Stimulated activated CD8-positive, alpha-beta memory T cell treated with anti-CD3 and anti-CD28 coated beads, Interleukin-15, amount 100 ng/mL, for 4 hours (primary cell): ENCODE results near the gene ATP5MC2.
"Not testable (repeated sequence)": the region's sequence is repeated elsewhere in the genome, so short reads cannot be mapped to it uniquely, and the experiment has no call there.

ENCODE experiments used
- DNase-seq, 2 donors: peaks; one replicate each; pipeline ENCODE4 v3.0.0-alpha.2; 2020; ENCODE audit warnings: low read depth in 2 of 2

Gene ATP5MC2

DNA sequence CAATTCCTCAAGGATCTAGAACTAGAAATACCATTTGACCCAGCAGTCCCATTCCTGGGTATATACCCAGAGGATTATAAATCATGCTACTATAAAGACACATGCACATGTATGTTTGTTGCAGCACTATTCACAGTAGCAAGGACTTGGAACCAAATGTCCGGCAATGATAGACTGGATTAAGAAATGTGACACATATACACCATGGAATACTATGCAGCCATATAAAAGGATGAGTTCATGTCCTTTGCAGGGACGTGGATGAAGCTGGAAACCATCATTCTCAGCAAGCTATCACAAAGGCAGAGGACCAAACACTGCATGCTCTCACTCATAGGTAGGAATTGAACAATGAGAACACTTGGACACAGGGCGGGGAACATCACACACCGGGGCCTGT lies 29.6 kb downstream of the ATP5MC2 start:
- DNase-seq, result not testable (repeated sequence)

DNA sequence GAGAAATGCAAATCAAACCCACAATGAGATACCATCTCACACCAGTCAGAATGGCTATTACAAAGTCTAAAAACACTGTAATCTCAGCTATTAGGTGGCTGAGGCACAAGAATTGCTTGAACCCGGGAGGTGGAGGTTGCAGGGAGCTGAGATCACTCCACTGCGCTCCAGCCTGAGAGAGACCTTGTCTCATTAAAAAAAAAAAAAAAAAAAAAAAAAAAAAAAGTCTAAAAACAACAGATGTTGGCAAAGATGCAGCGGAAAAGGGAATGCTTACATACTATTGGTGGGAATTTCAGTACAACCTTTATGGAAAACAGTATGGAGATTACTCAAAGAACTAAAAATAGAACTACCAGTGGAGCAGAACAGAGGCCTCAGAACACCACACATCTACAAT lies 30.7 kb downstream of the ATP5MC2 start:
- no peak for DNase-seq

DNA sequence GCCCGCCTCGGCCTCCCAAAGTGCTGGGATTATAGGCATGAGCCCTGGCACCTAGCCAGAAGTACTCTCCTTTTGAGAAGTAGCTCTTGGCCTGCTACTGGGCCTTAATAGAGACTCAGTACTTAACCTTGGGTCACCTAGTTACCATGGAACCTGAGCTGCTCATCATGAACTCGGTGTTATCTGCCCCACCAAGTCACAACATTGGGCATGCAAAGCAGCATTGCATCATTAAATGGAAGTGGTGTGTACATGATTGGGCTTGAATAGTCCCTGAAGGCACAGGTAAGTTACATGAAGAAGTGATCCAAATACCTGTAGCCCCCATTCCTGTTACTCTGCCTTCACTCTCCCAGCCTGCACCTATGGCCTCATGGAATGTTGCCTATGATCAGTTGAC lies 31.8 kb downstream of the ATP5MC2 start:
- no peak for DNase-seq

DNA sequence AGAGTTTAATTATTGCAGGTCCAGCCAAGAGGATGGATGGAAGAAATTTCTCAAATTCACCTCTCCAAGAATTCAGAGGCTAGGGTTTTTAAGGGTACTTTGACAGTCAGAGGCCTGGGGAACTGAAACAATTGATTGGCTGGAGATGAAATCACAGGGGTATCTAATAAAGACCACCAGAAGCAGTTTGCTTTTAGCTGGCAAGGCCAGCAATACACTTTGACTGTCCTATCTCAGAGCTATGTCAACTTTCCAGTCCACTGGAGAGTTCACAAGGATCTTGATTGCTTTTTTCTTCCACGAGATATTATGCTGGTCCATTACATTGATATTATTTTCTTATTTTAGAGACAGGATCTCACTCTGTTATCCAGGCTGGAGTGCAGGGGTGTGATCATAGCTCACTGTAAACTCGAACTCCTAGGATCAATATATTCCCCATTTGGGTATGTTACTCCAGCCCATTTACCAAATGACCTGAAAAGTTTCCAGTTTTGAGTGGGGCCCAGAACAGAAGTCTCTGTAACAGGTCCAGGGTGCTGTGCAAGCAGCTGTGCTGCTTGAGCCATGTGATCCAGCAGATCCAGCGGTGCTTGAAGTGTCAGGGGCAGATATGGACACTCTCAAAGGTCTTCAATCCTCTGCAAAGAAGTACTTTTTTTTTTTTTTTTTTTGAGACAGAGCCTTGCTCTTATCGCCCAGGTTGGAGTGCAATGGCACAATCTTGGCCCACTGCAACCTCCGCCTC lies 32.5 kb downstream of the ATP5MC2 start:
- no peak for DNase-seq

DNA sequence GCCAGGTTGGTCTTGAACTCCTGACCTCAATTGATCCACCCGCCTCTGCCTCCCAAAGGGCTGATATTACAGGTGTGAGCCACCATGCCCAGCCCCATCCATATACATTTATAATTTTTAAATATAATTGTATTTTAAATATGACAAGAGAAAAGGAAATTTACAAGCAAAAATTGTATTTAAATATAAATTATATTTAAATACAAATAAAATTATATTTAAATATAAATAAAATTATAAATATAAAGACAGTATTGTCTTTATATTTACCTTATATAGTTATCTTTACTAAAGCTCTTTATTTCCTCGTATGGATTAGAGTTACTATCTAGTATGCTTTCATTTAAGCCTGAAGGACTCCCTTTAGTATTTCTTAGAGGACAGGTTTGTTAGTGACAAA lies 37.8 kb downstream of the ATP5MC2 start:
- DNase-seq, result no peak

DNA sequence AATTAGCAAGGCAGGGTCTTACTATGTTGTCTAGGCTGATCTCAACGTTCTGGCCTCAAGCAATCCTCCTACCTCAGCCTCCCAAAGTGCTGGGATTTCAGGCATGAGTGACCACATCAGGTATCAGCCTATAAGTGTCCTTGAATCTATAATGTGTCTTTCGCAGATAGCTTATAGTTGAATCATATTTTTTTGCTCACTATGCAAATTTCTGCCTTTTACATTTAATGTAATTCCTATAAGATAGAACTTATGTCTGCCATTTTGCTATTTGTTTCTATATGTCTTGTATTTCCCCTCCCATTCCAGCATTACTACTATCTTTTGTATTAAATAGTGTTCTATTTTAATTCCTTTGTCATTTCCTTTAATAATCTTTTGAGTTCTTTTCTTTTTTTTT lies 39.2 kb downstream of the ATP5MC2 start:
- no peak for DNase-seq

DNA sequence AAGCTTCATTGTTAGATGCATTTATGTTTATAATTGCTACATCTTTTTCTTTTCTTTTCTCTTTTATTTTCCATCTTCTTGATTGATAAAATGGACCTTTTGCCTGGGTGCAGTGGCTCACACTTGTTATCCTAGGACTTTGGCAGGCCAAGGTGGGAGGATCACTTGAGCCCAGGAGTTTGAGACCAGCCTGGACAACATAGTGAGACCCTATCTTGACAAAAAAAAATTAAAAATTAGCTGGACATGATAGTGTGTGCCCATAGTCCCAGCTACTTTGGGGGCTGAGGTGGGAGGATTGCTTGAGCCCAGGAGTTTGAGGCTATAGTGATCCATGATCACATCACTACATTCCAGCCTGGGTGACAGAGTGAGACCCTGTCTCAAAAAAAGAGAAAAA lies 40.2 kb downstream of the ATP5MC2 start:
- DNase-seq, result not testable (repeated sequence)

DNA sequence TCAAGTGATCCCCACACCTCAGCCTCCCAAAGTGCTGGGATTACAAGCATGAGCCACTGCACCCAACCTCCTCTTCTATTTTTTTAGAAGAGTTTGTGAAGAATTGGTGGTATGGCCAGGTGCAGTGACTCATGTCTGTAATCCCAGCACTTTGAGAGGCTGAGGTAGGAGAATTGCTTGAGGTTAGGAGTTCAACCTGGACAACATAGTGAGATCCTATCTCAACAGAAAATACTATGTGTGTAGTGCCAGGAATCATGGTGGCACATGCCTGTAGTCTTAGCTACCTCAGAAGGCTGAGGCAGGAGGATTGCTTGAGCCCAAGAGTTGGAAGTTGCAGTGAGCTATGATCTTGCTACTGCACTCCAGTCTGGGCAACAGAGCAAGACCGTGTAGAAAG lies 44.2 kb downstream of the ATP5MC2 start:
- DNase-seq, result no peak

DNA sequence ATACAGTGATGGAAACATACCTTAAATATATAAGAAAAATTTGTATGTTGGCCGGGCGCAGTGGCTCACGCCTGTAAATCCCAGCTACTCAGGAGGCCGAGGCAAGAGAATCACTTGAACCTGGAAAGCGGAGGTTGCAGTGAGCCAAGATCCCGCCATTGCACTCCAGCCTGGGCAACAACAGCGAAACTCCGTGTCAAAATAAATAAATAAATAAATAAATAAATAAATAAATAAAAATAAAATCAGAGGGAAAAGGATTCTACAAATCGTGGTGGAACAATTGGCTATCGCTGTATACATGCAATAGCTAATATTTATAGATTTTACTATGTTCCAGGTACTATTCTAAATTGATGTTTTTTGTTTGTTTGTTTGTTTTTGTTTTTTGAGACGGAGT lies 48.0 kb downstream of the ATP5MC2 start:
- DNase-seq, result no peak

DNA sequence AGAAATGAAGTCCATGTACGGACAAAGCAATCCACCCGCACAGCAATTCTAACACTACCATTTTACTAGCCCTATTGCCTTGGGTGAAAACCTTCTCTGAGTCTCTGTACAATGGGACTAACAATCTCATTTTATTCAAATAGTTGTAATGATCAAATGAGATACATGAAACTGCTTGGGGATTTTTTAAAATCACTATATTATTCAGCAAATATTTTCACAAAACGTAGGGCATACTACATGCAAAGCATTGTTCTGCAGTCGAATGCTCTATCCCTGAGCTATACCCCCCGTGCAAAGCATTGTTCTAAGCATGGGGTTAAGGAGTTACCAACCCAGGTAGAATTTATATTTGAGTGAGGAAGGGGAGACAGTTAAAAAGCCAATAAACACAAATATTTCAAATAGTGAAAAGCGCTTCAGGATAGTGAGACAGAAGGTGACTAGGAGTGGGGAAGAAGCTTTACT lies 49.1 kb downstream of the ATP5MC2 start:
- DNase-seq, result no peak

DNA sequence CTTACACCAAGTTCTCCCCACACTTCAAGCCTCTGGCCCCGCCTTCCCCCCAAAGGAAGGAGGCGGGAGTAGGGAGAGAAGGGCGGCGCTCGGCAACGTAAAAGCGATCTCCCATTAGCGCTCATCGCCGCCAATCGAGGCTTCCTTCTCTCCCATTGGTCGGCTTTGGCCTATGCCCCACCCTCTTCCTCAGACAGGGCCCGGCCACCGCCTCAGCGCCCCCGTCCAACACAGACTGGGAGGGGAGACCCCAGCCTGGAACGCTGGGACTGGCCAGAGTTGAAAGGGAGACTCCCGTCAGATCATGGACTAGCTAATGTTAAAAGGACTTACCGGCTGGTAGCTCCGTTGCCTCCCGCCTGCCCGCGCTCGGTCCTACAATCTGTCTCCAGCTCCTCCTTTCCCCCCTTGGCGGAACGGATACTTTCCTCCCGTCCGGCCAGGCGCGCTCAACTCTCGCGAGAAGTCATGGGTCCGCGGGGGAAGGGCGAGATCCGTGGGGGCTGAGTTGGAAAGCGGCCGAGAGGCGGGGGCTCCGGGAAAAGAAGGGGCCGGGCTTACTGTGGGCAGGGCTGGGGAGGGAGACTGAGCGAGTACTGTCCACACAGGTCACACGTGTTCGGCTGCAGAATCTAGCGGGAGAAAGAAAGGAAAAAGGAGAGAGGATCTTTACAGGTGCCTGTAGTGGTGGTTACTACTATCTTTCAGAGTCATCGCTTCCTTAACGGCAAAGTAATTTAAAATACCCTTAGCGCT lies 49.8 kb downstream of the ATP5MC2 start, which contains the start of gene ATF7:
Gene ATF7 (minus strand): TSS at position 437 of the 756 bp plus-strand sequence. CDS start 25,382 bp downstream, outside the sequence.
- peak; percentile 96 to 97 for DNase-seq

DNA sequence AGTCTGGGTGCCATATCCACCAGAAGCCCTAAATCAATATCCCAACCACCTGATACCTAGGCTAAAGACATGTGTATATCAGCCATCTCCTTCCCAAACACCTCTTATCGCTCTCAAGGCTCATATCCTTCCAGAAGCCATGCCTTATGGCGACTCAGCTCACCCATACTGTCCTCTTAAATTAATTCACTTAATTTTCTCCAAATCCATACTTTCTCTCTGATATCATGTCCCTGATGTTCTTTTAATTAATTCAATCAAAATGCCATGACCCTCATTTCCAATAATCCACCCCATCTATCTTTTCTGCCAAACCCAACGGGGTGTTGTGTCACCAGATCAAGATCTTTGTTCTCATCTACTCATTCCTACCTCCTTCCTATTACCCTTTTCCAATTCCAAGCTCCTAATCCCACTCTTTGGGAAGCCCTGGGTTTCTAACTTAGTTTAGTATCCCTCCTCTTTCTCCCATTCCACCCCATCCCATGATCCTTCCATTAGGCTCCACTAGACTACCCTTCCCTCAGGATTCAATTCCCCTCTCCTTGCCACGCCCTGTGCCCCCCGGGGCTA lies 50.4 kb downstream of the ATP5MC2 start:
- DNase-seq, result no peak

DNA sequence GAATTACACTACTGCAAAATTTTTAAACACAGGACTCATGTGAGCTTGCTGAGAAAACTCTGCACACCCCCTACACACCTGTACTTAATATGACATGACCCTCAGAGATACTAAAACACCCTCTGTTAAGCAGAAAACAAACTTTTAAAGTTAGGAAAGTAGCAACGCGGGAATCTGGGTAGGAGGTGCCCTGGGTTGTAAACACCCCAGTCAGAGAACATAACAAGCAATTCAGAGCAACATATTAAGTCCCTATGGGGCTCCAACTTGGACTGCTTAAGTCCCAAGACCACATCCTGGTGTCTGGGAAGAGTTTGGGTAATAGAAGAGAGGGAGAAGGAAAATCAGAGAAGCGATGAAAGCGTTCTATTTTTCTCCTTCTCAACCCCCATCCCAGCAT lies 50.9 kb downstream of the ATP5MC2 start:
- no peak for DNase-seq

DNA sequence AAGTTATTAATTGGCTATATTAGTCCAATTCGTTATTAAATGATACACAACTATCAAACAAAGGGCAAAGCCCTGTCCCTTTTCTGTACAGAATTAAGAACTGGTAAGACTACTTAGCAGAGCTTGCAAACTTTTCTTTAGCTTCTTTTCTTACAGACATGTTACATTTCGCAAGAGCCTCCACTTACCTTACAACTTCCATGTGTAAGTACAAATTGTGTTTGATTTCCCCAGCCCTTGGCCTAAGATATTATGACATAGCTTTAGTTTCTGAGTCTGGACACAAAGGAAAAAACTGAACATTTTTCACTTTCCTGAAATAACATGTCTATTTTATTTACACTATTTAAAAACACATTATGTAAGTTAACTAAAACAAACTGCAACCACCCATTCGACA lies 51.4 kb downstream of the ATP5MC2 start:
- DNase-seq, result no peak

DNA sequence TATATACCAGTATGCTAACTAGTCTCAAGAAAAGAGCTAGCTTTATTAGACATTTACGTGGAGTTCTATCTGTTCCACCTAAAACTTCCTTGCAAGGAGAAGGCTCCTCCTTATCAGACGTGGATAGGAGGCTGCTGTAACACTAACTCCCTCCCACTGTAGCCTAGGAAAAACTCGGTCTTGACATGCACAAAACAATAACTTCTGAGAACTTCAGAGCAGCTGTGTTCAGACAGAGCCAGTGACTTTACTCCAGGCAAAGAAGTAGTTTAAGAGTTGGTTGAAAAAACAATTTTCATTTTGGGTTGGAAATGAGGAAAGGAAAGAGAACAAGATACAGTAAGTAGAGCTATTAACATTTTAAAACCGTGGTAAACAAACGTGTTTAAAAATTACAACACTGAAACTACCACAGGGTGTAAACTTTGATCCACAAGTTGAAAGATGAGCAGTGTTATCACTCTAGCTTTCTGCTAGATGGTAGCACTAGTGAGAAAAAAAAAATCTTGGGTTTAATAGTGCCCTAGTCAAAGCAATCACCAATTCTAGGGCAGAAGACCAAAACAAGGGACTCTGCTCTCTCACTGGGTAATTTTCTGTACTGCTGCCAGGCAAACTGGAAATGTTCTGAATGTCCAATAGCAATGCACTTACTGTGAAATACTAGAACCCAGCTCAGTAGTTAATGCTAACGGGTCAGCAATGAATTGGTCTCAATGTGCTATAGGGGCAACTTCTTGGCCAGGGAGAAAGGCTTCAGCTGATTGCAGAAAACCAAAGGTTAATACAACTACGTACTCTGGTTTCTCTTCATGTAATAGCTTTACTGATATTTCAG lies 52.1 kb downstream of the ATP5MC2 start:
- DNase-seq, result no peak

DNA sequence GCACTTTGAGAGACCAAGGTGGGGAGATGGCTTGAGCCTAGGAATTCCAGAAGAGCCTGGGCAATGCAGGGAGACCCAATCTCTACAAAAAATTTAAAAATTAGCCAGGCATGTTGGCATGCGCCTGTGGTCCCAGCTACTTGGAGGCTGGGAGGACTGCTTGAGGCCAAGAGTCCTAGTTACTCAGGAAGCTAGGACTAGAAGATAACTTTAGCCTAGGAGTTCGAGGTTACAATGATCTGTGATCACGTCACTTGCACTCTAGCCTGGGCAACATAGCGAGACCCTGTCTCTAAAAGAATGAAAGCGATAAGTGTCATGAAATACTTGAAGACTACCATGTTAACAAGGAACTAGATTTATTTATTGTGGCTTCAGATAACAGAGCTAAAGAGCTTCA lies 53.2 kb downstream of the ATP5MC2 start:
- DNase-seq, result no peak

DNA sequence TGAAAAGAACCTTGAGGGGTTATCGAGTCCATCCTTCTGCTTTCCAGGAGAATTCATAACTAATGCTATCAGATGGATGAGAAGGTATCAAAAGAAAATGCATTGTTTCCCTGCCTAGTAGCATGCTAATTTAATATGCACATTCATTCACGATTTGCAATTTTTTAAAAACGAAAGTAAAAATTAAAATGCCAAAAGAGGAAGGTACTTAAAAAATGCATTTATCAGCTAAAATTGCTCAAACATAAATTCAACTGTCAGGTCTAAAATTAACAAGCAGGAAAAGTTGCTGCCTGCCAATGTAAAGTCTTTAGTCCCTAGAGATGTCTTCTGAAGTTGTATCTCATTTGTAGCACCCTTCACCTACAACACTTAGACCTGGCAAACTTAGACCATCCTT lies 57.6 kb downstream of the ATP5MC2 start:
- DNase-seq, result no peak

DNA sequence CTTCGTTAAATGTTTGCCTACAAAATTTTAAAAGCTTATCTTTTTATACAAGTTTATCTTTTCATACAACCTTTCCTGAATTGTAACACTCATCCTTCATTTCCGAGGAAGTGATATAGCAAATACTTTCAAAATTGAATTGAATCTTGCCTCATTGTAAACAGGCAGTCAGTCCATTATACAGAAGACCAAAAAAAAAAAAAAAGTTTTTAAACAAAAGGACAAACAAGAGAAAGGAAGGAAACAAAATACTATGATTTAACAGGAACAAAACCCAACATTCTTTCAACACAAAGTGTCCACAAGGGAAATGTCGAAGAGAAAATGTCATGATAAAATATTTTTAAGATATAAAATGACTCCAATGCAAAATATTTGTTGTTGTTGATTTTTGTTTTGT lies 58.2 kb downstream of the ATP5MC2 start:
- DNase-seq, result no peak

DNA sequence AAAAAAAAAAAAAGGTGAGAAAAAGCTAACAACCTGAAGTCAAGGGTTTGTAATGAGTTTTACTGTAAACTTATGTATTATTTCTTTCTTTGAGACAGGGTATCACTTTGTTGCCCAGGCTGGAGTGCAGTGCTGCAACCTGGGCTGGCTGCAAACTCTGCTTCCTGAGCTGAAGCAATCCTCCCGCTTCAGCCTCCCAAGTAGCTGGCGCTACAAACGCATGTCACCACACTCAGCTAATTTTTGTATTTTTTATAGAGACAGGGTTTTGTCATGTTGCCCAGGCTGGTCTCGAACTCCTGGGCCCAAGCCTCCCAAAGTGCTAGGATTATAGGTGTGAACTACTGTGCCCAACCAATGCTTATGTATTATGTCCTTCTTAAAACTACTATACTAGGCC lies 58.9 kb downstream of the ATP5MC2 start:
- DNase-seq, result no peak
